IPS-NIHi11 (cell line): ENCODE data around the gene GNG3.
"Not testable (repeated sequence)": the region's sequence is repeated elsewhere in the genome, so short reads cannot be mapped to it uniquely, and the experiment has no call there.

Experiments used
- DNase-seq: peaks from one replicate; pipeline ENCODE4 v3.0.0; 2012; ENCODE audit warnings: mixed read lengths, low spot score

Gene GNG3

DNA sequence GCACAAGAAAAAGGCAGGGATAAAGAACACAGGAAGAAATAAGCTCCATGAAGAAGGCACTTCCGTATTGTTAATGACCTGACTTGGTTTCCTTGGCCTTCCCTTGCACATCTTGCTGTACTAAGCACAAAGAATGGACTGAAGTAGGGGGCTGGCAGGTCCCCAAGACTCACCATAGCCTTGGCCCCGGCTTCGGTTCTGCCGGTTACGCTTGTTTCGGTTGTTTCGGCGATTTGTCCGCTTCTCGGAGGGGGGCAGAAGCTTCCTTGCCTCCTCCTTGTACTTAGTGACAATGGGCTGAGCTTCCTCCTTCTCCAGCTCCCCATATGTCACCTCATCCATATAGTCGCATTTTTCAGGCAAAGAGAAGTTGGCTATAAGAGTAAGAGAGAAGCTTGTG lies 9.3 kb downstream of the GNG3 start:
- no peak for DNase-seq

GRCh38 chr11:62719302-62719978 lies 12.0 kb downstream of the GNG3 start:
- DNase-seq: no peak

DNA sequence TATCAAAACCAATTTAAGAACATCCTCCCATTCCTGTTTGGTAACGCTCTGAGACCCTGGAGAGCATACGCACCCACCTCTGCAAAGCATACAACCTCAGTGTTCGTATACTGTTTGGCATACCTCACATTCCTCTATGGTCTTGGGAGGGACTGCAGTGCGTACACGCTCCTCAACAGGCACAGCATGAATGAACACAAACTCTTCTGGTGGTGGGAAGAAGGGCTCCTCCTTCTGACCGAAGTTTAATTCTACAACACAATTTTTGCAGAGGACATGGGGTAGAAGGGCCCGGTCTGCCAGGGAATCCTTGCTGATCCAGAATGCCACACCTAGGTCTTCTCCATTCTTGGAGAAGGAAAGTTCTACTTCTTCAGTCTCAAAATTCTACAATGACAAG lies 14.5 kb downstream of the GNG3 start:
- DNase-seq: no peak

DNA sequence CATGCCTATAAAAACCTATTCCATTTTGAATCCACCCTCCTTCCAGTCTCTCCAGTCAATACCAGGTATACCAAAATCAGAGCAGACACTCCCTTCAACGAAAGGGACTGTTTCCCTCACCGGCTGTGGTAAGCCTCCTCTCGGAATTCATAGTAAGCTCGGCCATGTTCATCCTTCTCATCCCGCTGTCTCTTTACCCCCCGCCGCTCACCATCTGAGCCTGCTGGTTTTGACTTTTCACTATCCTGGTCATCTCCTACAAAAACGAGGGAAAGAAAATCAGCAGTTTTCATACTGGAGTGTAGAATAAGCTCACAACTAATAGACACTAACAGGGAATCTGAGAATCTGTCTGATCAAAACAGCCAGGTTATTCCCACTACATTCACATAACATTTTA lies 16.7 kb downstream of the GNG3 start:
- DNase-seq: no peak

DNA sequence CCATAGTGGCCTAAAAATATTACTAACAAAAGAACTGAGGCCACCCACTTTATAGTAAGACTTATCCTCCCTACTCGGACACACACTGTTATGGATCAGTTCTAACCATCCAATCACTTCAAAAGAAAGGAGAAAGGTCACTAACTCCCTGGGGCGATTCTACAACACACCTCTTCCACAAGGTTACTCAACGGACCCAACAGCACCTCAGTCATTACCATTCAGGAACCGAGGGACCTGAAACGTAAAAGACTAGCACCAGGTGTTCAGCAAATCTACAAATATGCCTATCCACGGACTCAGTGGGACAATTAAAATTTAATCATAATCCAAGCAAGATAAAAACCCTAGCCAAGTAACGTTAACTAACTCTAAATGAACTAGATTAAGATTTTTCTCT lies 18.2 kb downstream of the GNG3 start:
- DNase-seq: no peak

DNA sequence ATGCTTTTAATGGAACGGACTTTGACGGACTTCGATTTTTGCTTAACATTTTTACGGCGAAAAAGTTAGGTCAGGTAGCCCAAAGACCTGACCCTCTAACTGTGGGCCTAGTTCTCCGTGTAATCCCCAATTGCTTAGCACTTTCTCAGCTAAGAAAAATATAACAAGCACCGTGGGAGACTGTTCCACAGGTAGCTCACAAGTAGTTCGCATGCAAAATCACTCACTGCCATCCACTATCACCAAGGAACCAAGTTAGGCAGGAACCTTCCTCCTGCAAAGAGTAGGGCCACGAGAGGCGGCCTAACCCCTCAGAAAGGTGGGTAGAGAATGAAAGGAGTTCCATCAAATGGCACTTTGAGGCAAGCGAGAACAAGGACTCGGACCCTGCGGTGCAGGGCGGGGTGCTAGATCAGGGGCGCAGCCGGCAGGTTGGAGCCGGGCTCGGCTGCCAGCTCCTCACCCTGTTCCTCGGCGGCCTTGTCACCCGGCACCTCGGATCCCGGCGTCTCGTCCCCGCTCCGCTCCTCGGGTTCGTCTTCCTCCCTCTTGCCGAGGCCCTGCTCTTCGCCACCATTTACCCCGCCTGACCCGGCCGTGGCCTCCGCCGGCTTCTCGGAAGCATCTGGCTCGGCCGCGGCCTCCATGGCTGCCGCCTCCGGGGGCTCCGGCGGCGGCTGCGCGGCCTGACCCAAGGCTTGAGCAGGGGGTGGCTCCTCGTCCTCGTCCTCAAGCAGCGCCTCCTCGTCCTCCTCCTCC lies 18.9 kb downstream of the GNG3 start:
- DNase-seq: no peak

DNA sequence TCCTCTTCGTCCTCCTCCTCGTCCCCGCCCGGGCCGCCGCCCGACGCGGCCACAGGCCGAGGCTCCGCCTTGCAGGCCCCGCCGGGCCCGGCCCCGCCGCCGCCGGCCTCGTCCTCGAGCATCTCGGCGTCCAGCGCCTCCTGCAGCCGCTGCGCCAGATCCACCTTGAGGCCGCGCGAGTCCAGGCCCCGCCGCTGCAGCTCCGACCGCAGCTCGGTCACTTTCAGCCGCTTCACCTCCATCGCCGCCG lies 19.4 kb downstream of the GNG3 start:
- no peak for DNase-seq

DNA sequence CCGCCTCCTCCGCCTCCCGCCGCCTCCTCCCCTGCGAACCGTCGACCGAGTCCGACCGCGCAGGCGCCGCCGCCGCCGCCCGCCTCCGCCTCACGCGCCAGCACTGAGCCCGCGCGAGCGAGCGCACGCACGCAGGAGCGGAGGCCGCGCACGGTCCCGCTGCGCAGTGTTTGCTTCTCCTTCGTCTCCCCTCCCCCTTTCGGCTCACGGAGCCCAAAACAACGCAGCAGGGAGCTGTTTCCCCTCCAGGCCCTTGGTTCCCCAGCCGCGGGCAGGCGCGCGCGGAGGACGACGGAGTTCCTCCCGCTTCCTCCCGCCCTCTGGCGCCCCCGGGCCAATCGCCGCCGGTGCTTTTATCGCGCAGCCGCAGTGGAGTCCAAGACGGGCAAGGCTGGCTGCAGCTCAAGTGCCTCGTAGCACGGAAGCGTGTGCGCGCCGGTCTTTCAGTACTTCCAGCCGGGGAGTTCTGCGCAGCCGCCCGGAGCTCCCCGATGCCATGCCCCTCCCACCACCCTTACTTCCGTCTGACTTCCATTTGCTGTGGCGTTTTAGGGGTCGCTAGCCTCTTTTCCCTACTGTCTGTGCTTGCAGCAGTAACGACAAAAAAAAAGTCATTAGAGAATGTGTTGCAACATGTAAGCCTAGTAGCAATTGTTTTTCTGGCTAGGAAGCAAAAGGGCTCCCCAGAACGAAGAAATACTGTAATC lies 19.8 kb downstream of the GNG3 start, which contains the start of gene HNRNPUL2:
HNRNPUL2 (minus strand) TSS at position 293 of the 707 bp plus-strand sequence. CDS start 301 bp downstream, outside the sequence.
- DNase-seq: peak; percentile 96

GRCh38 chr11:62727872-62728170 lies 20.3 kb downstream of the GNG3 start:
- peak; percentile 79 for DNase-seq

DNA sequence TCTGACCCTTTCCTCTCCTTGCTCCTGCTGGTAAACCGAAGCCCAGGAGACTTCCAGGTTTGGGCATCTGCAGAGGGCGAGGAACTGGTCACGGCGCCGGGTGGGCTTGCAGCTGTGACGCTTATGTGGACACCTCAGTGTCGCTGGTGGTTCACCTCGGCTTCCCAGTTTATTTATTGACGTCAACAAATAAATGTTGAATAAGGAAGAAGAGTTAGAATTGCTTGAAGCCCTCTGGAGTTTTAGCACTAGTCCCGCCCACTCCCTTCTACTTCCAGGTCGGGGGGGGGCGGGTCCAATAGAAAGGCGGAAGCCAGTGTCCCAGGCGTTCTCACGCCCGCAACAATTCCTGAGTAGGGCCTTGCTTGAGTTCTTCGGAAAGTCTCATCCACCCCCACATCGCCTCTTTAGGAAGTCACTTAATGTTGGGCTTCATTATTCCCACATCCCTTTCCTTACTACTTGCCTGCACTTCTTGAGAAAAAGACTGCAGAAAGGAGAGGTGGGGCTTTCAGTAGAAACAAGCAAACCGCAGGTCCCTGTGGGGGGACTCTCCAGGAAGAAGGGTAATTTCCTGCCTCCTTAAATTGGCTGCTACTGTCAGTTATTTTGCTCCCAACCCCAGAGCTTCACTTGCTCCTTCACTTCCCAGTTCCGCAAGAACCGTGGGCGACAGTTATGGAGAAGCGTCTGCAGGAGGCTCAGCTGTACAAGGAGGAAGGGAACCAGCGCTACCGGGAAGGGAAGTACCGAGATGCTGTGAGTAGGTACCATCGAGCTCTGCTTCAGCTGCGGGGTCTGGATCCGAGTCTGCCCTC lies 20.9 kb downstream of the GNG3 start, which contains the start of gene TTC9C:
TTC9C (plus strand) TSS at position 316 of the 818 bp plus-strand sequence; CDS start at position 679, 363 bp downstream.
- DNase-seq: peak; percentile 82

- DNase-seq: not testable (repeated sequence)
Measured at GRCh38 chr11:62730076-62730475, 22.6 kb downstream of the GNG3 start.

DNA sequence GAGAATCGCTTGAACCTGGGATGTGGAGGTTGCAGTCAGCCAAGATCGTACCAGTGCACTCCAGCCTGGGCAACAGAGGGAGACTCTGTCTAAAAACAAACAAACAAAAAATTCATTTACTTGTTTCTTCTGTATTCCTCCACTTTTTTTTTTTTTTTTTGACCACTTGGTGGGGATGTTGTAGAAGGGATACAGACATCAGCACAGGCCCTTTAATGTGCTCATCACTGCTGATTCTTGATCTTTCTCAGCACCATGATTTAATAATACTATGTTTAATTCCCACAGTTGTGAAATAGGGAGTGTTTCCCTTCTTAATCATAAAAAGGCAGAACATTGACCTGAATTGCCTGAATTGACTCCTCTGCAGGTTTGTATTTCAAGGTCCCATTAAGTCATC lies 25.4 kb downstream of the GNG3 start:
- DNase-seq: no peak

GRCh38 chr11:62737196-62737595 lies 29.7 kb downstream of the GNG3 start:
- no peak for DNase-seq

DNA sequence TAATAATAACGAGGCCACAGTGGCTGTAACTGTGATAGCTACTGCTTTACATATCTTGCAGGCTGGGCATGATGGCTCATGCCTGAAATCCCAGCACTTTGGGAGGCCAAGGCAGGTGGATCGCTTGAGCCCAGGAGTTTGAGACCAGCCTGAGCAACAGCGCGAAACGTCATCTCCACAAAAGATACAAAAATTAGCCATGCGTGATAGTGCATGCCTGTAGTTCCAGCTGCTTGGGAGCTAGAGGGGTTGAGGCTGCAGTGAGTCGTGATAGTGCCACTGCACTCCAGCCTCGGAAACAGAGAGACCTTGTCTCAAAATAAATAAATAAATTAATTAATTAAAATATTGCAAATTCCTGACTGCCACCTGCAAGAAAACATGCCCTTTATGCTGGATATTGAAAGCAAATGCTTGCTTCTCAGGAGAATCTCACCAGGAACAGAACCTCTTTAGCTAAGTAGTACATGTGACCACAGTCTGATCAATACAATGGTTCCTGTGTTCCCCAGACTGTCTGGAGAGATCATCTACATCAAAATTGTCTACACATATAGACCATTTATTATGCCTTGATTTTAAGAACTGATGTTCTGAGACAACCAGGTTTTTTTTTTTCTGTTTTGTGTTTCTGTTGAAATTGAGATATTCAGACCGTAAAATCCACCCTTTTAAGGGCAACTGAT lies 40.1 kb downstream of the GNG3 start:
- DNase-seq: no peak

GRCh38 chr11:62749931-62750330 lies 42.5 kb downstream of the GNG3 start:
- not testable (repeated sequence) for DNase-seq

- DNase-seq: no peak
Measured at GRCh38 chr11:62752177-62752785, 44.8 kb downstream of the GNG3 start.

GRCh38 chr11:62752994-62753735 lies 45.7 kb downstream of the GNG3 start:
- DNase-seq: no peak

- peak; percentile 91 for DNase-seq
Measured at GRCh38 chr11:62753736-62754603, 46.5 kb downstream of the GNG3 start, which contains the start of gene ZBTB3. Gene ZBTB3, minus strand, starts transcription at chr11:62754160. Its CDS starts 496 bp downstream, at chr11:62753664.

- DNase-seq: no peak
Measured at GRCh38 chr11:62755086-62755615, 47.7 kb downstream of the GNG3 start.
